GM19099 (cell line): ENCODE results near the gene COL4A3.

Source experiments
- POLR2A ChIP-seq: IDR thresholded peaks from 3 replicates; pipeline ENCODE4 v1.6.1; 2011; ENCODE audit warnings: low read depth; ENCODE audit not compliant: insufficient read length; ENCODE audit errors: extremely low read depth

Gene COL4A3

GRCh38 chr2:227296671-227297405 is 132.4 kb downstream of the COL4A3 start:
- TF ChIP-seq POLR2A = no peak

DNA sequence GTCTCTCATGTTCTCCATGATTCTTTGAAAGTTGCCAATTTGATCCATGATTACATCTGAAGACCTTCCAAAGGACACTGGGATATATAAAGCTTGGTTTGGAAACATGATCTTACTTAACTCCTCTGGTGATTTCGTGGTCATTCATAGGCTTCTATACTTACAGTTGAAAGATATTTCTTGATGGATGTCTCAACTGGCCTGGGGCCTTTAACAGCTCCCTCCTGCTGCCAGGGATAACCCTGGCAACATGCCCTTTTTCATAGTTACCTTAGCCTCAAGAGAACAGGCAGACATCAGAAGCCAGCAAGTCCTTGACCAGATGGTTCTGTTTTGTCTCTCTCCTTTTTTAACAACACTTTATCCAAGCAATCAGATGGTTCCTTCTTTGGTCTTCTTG is 137.1 kb downstream of the COL4A3 start:
- TF ChIP-seq POLR2A = no peak

- TF ChIP-seq POLR2A = no peak
Measured at GRCh38 chr2:227308784-227309183, 144.4 kb downstream of the COL4A3 start.

- TF ChIP-seq POLR2A = no peak
Measured at GRCh38 chr2:227310756-227311110, 146.3 kb downstream of the COL4A3 start.

DNA sequence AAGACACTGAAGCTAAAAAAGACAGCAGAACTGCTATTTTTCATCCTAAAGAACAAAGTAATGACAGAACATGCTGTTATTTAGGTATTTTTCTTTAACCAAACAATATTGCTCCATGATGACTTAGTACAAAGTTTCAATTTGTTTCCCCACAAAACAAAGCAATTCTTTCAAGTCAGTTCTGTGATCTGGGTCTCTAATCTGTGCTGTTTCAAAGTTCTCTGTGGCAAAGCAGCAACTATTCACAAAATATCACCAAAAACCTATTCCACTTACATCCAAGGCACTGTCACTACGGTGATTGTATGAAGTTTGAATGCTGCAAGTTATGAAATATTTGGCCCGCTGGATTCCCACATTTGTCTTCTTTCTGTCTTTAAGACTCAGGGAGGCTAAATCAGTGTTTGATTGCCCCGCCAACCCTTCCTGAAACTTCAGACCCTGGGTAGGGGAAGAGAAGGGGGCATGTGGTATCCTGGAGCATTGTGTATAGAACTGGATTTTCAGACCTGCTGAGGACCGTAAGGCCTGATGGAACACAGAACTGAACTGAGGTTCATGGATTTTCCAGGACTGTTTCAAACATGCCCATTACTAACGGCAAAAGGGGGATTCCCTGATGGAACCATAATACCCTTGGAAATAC is 147.6 kb downstream of the COL4A3 start:
- TF ChIP-seq POLR2A = no peak

- TF ChIP-seq POLR2A = no peak
Measured at GRCh38 chr2:227312579-227312978, 148.2 kb downstream of the COL4A3 start.

- no peak for TF ChIP-seq POLR2A
Measured at GRCh38 chr2:227313310-227313709, 148.9 kb downstream of the COL4A3 start.

- TF ChIP-seq POLR2A = no peak
Measured at GRCh38 chr2:227317834-227318233, 153.4 kb downstream of the COL4A3 start.

GRCh38 chr2:227320305-227321094 is 156.1 kb downstream of the COL4A3 start:
- TF ChIP-seq POLR2A = no peak

DNA sequence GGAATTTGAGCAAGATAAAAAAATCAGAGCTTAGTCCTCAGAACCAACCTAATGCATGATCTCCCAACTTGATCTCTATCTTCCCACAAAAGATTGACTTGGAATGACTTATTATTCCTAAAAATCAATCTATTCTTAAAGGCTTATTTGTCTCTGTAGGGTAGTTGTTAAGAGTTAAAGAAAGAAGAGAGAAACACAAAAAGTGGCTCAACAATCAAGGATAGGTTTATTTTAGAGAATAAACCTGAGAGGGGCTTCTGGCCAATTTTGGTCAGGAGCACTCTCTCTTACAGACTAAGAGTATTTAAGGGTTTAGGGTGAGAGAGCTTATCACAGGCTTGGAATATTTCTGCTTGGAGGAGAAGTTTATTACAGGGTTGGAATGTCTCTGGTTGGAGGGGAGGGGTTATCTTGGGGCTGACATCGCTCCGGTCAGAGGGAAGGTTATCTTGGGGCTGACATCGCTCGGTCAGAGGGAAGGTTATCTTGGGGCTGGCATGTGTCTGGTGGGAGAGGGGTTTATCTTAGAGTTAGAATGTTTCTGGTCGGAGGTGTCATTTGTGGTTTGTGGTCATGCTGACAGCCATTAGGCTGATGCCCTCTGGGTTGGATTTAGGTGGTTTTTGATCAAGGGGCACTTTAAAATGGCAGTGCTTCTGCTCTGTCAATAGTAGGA is 158.2 kb downstream of the COL4A3 start:
- no peak for TF ChIP-seq POLR2A

DNA sequence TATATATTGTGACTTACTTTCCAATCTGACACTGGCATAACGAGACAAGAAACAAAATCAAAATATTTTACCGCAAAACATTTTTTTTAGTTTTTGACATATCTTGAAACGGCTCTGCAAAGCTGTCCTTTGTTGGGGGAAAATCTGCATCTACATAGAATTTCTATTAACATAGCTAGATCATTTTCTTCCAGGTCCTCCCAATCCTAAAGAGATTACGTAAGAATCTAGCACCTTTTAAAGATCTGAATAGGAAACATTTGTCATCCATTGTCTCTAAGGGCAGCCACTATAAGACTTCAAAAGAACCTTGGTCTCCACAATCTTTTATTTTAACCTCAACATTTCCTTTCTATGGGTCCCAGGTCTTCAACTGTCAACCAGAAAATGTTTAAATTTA is 159.4 kb downstream of the COL4A3 start:
- TF ChIP-seq POLR2A = no peak

DNA sequence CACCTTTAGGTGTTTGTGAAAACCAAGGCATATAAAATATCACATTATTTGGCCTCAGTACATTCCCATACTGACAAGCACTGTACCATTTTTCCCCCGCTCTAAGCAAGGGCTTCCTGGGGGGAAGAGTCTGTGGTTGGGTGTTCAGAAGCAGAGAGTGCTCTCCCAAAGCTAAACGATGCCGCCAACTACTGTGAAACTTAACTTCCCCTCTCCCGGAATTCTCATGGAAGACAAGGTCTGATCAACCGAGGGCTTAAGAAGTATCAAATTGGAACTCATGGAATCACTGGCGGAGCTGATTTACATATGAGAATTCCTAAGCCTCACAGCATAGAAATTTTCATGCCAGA is 160.2 kb downstream of the COL4A3 start:
- TF ChIP-seq POLR2A = no peak

- TF ChIP-seq POLR2A = peak; percentile 74
Measured at GRCh38 chr2:227324995-227325838, 160.8 kb downstream of the COL4A3 start, which contains the start of gene MFF. TSS of gene MFF (plus strand) at chr2:227325251. CDS start at chr2:227330666, 5,415 bp downstream.

- no peak for TF ChIP-seq POLR2A
Measured at GRCh38 chr2:227325839-227326195, 161.4 kb downstream of the COL4A3 start.
